ENCODE data around the gene GLRX5. TPM values are rescaled to one million over a fixed set of nuclear protein-coding genes. Genes with fewer than 3 reads are reported as not detected.
A peak's percentile ranks its signal among the peaks of the same experiment; 100 is the strongest.

GLRX5 gene
- total and polyA plus RNA-seq, 8 donors = 8.8 to 22.9 (median 14.6) TPM

DNA sequence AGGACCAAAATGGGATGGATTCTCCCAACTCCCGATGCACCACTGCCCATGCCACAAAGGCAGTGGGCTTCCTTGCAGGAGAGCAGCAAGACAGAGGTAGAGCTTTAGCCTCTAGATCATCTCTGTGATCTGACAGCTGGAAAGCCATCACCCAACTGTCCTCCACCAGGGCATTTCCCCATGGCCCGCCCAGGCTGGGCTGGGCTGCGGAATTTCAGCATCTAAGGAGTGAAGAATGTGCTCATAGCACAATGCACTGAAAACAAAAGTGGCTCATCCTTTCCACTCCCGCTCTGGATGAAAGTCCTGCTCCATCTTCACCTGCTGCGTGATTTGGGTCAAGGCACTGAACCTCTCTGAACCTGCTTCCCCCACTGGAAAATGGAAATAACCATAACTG lies 24.0 kb upstream of the GLRX5 start:
- no peak overlapping the region for H3K27ac ChIP-seq
- whole genome bisulfite sequencing, 2 donors = 81 to 85% methylated on average over 5 of the region's 5 CpGs
- no peak for ATAC-seq
- TF ChIP-seq, protein P1, sequence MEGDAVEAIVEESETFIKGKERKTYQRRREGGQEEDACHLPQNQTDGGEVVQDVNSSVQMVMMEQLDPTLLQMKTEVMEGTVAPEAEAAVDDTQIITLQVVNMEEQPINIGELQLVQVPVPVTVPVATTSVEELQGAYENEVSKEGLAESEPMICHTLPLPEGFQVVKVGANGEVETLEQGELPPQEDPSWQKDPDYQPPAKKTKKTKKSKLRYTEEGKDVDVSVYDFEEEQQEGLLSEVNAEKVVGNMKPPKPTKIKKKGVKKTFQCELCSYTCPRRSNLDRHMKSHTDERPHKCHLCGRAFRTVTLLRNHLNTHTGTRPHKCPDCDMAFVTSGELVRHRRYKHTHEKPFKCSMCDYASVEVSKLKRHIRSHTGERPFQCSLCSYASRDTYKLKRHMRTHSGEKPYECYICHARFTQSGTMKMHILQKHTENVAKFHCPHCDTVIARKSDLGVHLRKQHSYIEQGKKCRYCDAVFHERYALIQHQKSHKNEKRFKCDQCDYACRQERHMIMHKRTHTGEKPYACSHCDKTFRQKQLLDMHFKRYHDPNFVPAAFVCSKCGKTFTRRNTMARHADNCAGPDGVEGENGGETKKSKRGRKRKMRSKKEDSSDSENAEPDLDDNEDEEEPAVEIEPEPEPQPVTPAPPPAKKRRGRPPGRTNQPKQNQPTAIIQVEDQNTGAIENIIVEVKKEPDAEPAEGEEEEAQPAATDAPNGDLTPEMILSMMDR (IDR thresholded peaks at IDR 0.05) = no peak
- H3K4me1 ChIP-seq = peaks cover 0 to 4% (median under 1%) of the 10 kb centered on the region in 3 donors
- no peak overlapping the region for H3K4me3 ChIP-seq
- intact Hi-C loops (cut with DNase I) = no loop called here
- H3K9me3 ChIP-seq = no peaks in the 10 kb centered on the region
- no peak for DNase-seq
- no peaks in the 10 kb centered on the region for H3K27me3 ChIP-seq
- no peak for FAIRE-seq
- no peaks in the 10 kb centered on the region for H3K36me3 ChIP-seq

DNA sequence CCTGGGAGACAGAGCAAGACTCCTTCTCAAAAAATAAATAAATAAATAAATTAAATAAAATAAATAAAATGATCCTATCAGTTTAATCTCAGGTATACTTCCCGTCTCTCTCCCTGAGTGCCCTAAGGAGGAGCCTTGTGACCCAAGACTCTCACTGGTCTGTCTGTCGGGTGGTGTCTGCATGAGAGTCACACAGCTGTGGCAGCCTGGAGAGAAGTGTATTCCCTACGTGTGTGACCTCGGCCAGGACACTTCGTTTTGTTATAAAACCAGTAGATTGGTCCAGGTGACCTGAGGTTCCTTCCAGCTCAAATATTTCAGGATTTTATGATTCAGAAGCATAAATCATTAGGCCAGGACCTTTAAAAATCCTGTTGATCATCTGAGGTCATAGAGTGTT lies 23.2 kb upstream of the GLRX5 start:
- WGBS, 2 donors = 52 to 55% methylated on average over 5 of the region's 5 CpGs
- Histone ChIP-seq H3K27me3 (no peaks in the 10 kb centered on the region), H3K4me3 (no peak overlapping the region), H3K36me3 (no peaks in the 10 kb centered on the region), H3K9me3 (no peaks in the 10 kb centered on the region), H3K4me1 (peaks cover 0 to 4% (median 4%) of the 10 kb centered on the region in 3 donors), H3K27ac (no peak overlapping the region)
- intact Hi-C loops (cut with DNase I) = no loop called here
- ATAC-seq (no peak), DNase-seq (no peak), FAIRE-seq (no peak)
- TF ChIP-seq, protein P1 (IDR thresholded peaks at IDR 0.05) = no peak

DNA sequence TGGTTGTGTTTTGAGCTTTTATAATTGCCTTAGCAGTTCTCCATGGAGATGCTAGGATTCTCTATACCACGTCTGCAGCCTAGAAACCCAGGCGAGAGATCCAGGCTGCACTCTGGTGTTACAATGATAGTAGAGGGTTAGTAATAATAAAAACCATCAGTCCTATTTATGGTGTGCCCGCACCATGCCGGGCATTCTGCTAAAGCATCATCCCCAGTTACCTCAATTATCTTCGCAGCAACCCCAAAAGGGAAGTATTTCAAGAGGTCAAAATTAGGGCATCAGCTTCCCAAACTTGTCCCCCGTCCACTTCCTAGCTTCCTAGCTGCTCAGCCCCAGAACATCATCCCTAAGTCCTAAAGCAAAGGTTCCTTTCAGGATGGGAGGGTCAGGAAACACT lies 21.6 kb upstream of the GLRX5 start:
- H3K36me3 ChIP-seq = no peaks in the 10 kb centered on the region
- no peaks in the 10 kb centered on the region for H3K9me3 ChIP-seq
- intact Hi-C loops (cut with DNase I) = no loop called here
- 75 to 85% methylated on average over 6 of the region's 6 CpGs for WGBS, 2 donors
- TF ChIP-seq, protein P1 (IDR thresholded peaks at IDR 0.05) = no peak
- DNase-seq = no peak
- H3K27me3 ChIP-seq = no peaks in the 10 kb centered on the region
- no peak for FAIRE-seq
- H3K27ac ChIP-seq = no peak overlapping the region
- no peak overlapping the region for H3K4me3 ChIP-seq
- ATAC-seq = no peak
- peaks cover 0 to 4% (median 0%) of the 10 kb centered on the region in 3 donors for H3K4me1 ChIP-seq

DNA sequence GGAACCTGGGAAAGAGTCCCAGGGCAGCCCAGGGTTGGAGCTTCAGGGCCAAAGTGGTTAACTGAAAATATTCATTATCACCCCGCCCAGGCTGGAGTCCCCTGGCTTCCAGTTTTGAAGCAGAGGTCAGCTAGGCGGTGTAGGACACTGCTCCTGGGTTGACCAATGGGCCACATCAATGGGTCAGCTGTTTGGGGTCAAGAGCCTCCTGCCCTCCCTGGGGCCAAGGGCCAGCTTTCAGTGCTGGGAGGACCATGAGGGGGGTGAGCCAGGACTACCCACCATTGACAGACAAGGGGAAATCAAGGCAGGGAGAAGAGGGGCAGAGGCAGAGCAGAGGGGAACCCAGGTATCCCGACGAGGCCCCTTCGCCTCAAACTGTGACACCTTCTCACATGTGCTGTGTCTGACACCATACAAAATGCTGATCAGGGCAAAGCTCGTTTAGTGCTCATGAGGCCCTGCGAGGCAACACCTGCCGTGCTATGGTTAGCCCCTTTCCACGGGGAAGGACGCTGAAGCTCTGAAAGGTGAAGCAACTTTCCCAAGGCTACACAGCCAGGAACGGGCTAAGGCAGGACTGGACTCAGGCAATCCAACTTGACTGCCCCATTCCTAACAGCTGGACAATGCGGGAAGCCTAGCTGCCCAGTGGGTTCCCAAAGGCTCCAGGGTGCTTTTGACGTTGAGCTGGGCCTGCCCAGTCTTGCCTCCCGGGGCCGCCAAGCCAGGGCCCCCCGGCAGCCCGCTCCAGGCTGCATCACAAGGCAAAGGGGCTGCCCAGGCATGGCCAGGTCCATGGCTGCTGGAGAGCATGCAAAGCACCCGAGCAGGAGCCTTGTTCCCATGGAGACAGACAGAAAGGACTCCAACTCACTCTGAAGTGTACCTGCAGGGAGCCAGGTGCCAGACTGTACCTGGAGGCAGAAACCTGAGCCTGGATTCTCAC lies 20.4 kb upstream of the GLRX5 start:
- DNase-seq (no peak), ATAC-seq (no peak), FAIRE-seq (no peak)
- intact Hi-C loops (cut with DNase I) = no loop called here
- Histone ChIP-seq H3K9me3 (no peaks in the 10 kb centered on the region), H3K4me3 (no peak overlapping the region), H3K36me3 (no peaks in the 10 kb centered on the region), H3K27me3 (no peaks in the 10 kb centered on the region), H3K27ac (no peak overlapping the region), H3K4me1 (peaks cover 0 to 4% (median 0%) of the 10 kb centered on the region in 3 donors)
- 75 to 77% methylated on average over 16 to 18 of the region's 18 CpGs for WGBS, 2 donors
- TF ChIP-seq, protein P1 (IDR thresholded peaks at IDR 0.05) = no peak

DNA sequence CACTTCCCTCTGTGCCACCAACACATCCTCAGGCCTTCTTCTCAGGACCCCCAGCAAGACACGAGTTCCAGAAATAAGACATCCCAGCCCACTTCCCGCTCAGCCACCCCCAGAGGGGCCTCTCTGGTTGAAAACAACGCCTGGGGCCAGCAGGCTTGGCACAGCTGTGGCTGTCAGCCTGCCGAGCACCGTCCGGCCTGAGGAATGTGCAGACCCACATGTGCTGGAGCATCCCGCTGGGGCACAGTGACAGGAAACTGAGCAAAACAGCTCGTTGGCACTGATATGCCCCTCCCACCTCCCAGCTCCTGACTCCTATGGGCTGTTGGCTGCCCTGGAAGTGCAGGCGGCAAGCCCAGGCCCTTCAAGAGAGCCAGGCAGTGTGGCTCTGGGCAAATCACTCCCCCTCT lies 19.8 kb upstream of the GLRX5 start:
- Histone ChIP-seq H3K4me3 (peak overlapping the region in 1 of 4 donors; percentile 69), H3K9me3 (no peaks in the 10 kb centered on the region), H3K36me3 (no peaks in the 10 kb centered on the region), H3K27ac (no peak overlapping the region), H3K27me3 (no peaks in the 10 kb centered on the region), H3K4me1 (peaks cover 0 to 4% (median 0%) of the 10 kb centered on the region in 3 donors)
- TF ChIP-seq, protein P1 (IDR thresholded peaks at IDR 0.05) = no peak
- ATAC-seq (peak in 1 of 4 donors; percentile 6), DNase-seq (no peak), FAIRE-seq (no peak)
- intact Hi-C loops (cut with DNase I) = no loop called here
- WGBS, 2 donors = 58 to 67% methylated on average over 9 of the region's 9 CpGs
